Upper lobe of left lung (tissue), 4 donors: ENCODE results near the gene SLC26A11.

Experiments used
- CTCF ChIP-seq, 6 experiments: fragments of 450-650 bp in 4 of 6; fragments of 200-600 bp in 2 of 6; sonication (generic) in 2 of 6; IDR thresholded peaks; one replicate each; pipeline ENCODE4 v1.5.1; 2016 to 2019; ENCODE audit warnings: antibody characterized with exemption in 6 of 6
- POLR2AphosphoS5 ChIP-seq, 2 donors: sonication (generic); formaldehyde crosslinking; IDR thresholded peaks; one replicate each; pipeline ENCODE4 v1.5.1; 2017; ENCODE audit warnings: antibody characterized with exemption in 2 of 2

DNA sequence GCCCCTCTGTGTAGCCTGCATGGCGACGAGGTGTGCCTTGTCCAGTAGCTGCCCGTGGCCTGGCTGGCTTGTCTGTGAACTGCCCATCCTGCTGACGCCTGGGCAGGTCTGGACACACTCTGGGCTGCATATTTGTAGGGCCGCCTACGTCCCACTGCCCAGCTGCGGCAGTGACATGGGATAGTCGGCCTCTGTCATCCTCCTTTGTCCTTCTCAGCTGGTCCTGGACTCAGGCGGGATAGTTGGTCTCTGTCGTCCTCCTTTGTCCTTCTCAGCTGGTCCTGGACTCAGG, 35.9 kb upstream of the SLC26A11 start:
- TF ChIP-seq POLR2AphosphoS5 (IDR thresholded peaks at IDR 0.05) (no peak), CTCF (IDR thresholded peaks at IDR 0.05) (no peak)
